ENCODE results near the gene CORO2B.

DNA sequence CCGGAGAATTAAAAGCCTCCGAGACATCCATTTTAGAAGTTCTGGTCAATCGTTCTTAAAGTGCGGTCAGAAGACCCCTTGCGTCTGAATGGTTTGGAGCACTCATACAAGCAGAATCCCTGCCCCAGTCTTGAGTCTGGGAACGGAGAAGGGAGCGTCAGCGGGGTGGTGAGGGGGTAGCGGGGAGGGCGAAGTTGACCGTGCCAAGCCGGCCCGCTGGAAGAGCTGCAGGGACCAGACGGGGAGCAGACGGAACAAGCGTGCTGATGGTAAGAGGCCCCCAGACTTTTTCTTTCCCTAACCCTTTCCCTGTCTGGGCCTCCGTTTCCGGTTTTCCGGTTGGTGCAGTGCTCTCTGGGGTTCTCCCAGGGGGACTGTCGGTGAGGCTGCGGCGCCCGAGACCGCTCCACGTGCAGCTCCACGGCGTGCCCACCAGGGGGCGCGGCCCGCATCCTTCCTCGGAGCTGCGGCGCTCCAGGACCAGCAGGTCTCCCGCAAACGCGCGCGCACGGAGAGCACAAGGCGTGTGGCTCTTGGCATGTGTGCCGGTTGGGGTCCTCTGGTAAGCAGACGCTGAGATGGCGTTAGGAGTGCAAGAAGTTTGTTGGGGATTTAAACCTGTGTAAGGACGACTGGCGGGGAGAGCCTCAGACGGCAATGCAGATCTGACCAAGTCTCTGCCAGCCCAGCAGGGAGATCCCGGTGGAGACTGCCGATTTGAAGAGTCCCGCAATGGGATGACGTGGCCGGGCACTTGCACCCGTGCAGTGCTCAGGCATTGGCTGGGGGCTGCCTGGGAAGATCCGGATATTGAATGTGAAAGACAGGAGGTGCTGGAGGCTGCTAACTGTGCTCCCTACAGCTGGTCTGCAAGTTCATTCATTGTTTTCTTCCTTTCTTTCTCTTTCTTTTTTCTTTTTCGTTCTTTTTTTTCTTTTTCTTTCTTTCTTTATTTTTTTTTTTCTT, 19.2 kb upstream of the CORO2B start:
- TF ChIP-seq CTCF (IDR thresholded peaks at IDR 0.05), result peak; percentile 93 to 99 (median 97)
- no peak for TF ChIP-seq POLR2A (IDR thresholded peaks at IDR 0.05)
